GM23338 (cell line): ENCODE data around the gene CHD8. TPM values are rescaled to one million over a fixed set of nuclear protein-coding genes. Genes with fewer than 3 reads are reported as not detected.

Source experiments
- ATAC-seq: fragments of 200-7000 bp; cut with Tn5 transposase; 3 replicates; pipeline ENCODE4 v1.9.1; 2020
- DNase-seq: peaks from one replicate; pipeline ENCODE4 v3.0.0-alpha.2; 2015; ENCODE audit warnings: low spot score
- H2AFZ ChIP-seq: fragments of 200-600 bp; sonication (generic); 2 replicates; pipeline ENCODE4 v1.8.0; 2016; ENCODE audit warnings: antibody characterized with exemption, mild to moderate bottlenecking, moderate library complexity
- H3F3A ChIP-seq: fragments of 200-600 bp; sonication (generic); replicated peaks from 2 replicates; pipeline ENCODE4 v1.8.0; 2017; ENCODE audit warnings: antibody characterized with exemption, mixed run types, low read depth
- H3K27ac ChIP-seq: fragments of 200-600 bp; sonication (generic); 2 replicates; pipeline ENCODE4 v1.6.1; 2016; ENCODE audit warnings: low read depth
- H3K27me3 ChIP-seq: fragments of 200-600 bp; sonication (generic); 2 replicates; pipeline ENCODE4 v1.8.0; 2016; ENCODE audit warnings: mild to moderate bottlenecking, mixed run types, moderate library complexity; ENCODE audit not compliant: insufficient read depth
- H3K36me3 ChIP-seq: fragments of 200-600 bp; sonication (generic); 2 replicates; pipeline ENCODE4 v1.8.0; 2016; ENCODE audit warnings: mild to moderate bottlenecking; ENCODE audit not compliant: insufficient read depth
- H3K4me1 ChIP-seq: fragments of 200-600 bp; sonication (generic); 2 replicates; pipeline ENCODE4 v1.8.0; 2016; ENCODE audit warnings: mild to moderate bottlenecking, moderate library complexity; ENCODE audit not compliant: insufficient read depth
- H3K4me2 ChIP-seq: fragments of 200-600 bp; sonication (generic); 2 replicates; pipeline ENCODE4 v1.7.1; 2017; ENCODE audit warnings: mixed run types
- H3K4me3 ChIP-seq: fragments of 200-600 bp; sonication (generic); 2 replicates; pipeline ENCODE4 v1.6.1; 2016; ENCODE audit warnings: mixed run types
- H3K79me2 ChIP-seq: fragments of 200-600 bp; sonication (generic); replicated peaks from 2 replicates; pipeline ENCODE4 v1.8.0; 2017; ENCODE audit warnings: mild to moderate bottlenecking; ENCODE audit not compliant: insufficient read depth
- H3K9me2 ChIP-seq: fragments of 200-600 bp; sonication (generic); 2 replicates; pipeline ENCODE4 v1.8.0; 2017; ENCODE audit not compliant: insufficient read depth
- H4K20me1 ChIP-seq: fragments of 200-600 bp; sonication (generic); replicated peaks from 2 replicates; pipeline ENCODE4 v1.8.0; 2017; ENCODE audit warnings: mild to moderate bottlenecking; ENCODE audit not compliant: insufficient read depth
- H3K27ac Mint-ChIP-seq: 2 replicates; pipeline ENCODE4 v1.8.0; 2020; ENCODE audit warnings: inconsistent platforms, mild to moderate bottlenecking, moderate library complexity, mixed read lengths
- H3K27me3 Mint-ChIP-seq: 3 replicates; pipeline ENCODE4 v1.8.0; 2022; ENCODE audit warnings: low read depth, mild to moderate bottlenecking, moderate library complexity, mixed read lengths, inconsistent platforms; ENCODE audit not compliant: insufficient read depth, poor library complexity
- H3K36me3 Mint-ChIP-seq: 3 replicates; pipeline ENCODE4 v1.8.0; 2021; ENCODE audit warnings: low read depth, mild to moderate bottlenecking, inconsistent platforms, moderate library complexity, mixed read lengths
- H3K4me1 Mint-ChIP-seq: 3 replicates; pipeline ENCODE4 v1.8.0; 2020; ENCODE audit warnings: mild to moderate bottlenecking, inconsistent platforms, mixed read lengths
- H3K4me3 Mint-ChIP-seq: 3 replicates; pipeline ENCODE4 v1.8.0; 2021; ENCODE audit warnings: moderate library complexity, mild to moderate bottlenecking, inconsistent platforms, mixed read lengths
- H3K9me3 Mint-ChIP-seq: 3 replicates; pipeline ENCODE4 v1.8.0; 2020; ENCODE audit warnings: moderate library complexity, mild to moderate bottlenecking, inconsistent platforms, mixed read lengths
- CREB1 ChIP-seq: fragments of 250-450 bp; sonication (Bioruptor Pico); IDR thresholded peaks from 2 replicates; pipeline ENCODE4 v1.5.0; 2020; ENCODE audit warnings: low read depth, mild to moderate bottlenecking, moderate library complexity
- CTCF ChIP-seq, 2 experiments: fragments of 200-600 bp in 1 of 2; sonication (generic) in 1 of 2; conservative IDR thresholded peaks; 2 replicates each; pipeline versions ENCODE4 v1.5.1 to v1.6.1; 2016 to 2017; ENCODE audit warnings: antibody characterized with exemption in 2 of 2, low read depth in 2 of 2, mild to moderate bottlenecking in 2 of 2, moderate library complexity in 1 of 2
- ETS1 ChIP-seq: IDR thresholded peaks from 2 replicates; pipeline ENCODE4 v1.6.1; 2016; ENCODE audit warnings: antibody characterized with exemption
- EZH2 ChIP-seq: fragments of 200-600 bp; sonication (generic); IDR thresholded peaks from one replicate; pipeline ENCODE4 v1.8.0; 2017; ENCODE audit warnings: antibody characterized with exemption, mild to moderate bottlenecking, low read depth; ENCODE audit not compliant: unreplicated experiment
- EZH2phosphoT487 ChIP-seq: fragments of 200-600 bp; sonication (generic); IDR thresholded peaks from one replicate; pipeline ENCODE4 v1.8.1; 2018; ENCODE audit warnings: antibody characterized with exemption; ENCODE audit not compliant: unreplicated experiment
- POLR2AphosphoS5 ChIP-seq: IDR thresholded peaks from 2 replicates; pipeline ENCODE4 v1.6.1; 2016; ENCODE audit warnings: antibody characterized with exemption, low read depth
- STAT1 ChIP-seq: IDR thresholded peaks from one replicate; pipeline ENCODE4 v1.6.1; 2016; ENCODE audit warnings: antibody characterized with exemption; ENCODE audit not compliant: unreplicated experiment
- ZNF114 ChIP-seq: fragments of 250-450 bp; sonication (Bioruptor Pico); IDR thresholded peaks from 2 replicates; pipeline ENCODE4 v1.5.0; 2020; ENCODE audit warnings: mild to moderate bottlenecking, moderate library complexity
- ZNF331 ChIP-seq: fragments of 250-450 bp; sonication (Bioruptor Pico); IDR thresholded peaks from 2 replicates; pipeline ENCODE4 v1.5.0; 2020; ENCODE audit warnings: low read depth, mild to moderate bottlenecking, moderate library complexity
- polyA plus RNA-seq: library from polyadenylated mRNA; unstranded; fragments of >200 nt; fragmentation: Nextera tagmentation; extraction: Ambion mirVana; gene quantifications from 2 replicates; pipeline ENCODE4 v1.2.1, GENCODE V29; 2016
- total RNA-seq: library from RNA; depleted of rRNA; stranded (reverse); fragments of >200 nt; shearing (Covaris generic); gene quantifications from 2 replicates; pipeline ENCODE4 v1.2.3, GENCODE V29; 2014

The CHD8 gene
- total and polyA plus RNA-seq, 2 experiments from 2014 or later: 96.2 to 129 TPM

- no peak for TF ChIP-seq STAT1
- TF ChIP-seq EZH2: no peak
- no peak for TF ChIP-seq ZNF114 (CRISPR knock-in tag)
- TF ChIP-seq ZNF331 (CRISPR knock-in tag): no peak
- TF ChIP-seq CTCF (conservative IDR thresholded peaks at IDR 0.05; ENCODE audit: low read depth in 2 of 2): no peak
Observed at GRCh38 chr14:21356511-21356910, 99.4 kb downstream of the CHD8 start (continued).

- peaks cover 57% of the 10 kb centered on the region for H3K36me3 ChIP-seq
- no peak overlapping the region for H2AFZ ChIP-seq
- H3K4me3 ChIP-seq: no peak overlapping the region
- Mint-ChIP-seq H3K27me3 (peaks cover 9% of the 10 kb centered on the region), H3K27ac (no peak overlapping the region), H3K9me3 (no peaks in the 10 kb centered on the region), H3K36me3 (peaks cover 69% of the 10 kb centered on the region), H3K4me1 (peaks cover 6% of the 10 kb centered on the region; the same call in 2 of the 3 replicates), H3K4me3 (no peak overlapping the region)
- H3F3A ChIP-seq: peaks cover 23% of the 10 kb centered on the region
- H3K79me2 ChIP-seq: no peaks in the 10 kb centered on the region; the same call in 1 of the 2 replicates
- H4K20me1 ChIP-seq: peaks cover 6% of the 10 kb centered on the region
- TF ChIP-seq ZNF331 (CRISPR knock-in tag): no peak
- TF ChIP-seq EZH2phosphoT487: no peak
- no peak for TF ChIP-seq POLR2AphosphoS5
- no peak for TF ChIP-seq CREB1
- no peak for TF ChIP-seq CTCF (conservative IDR thresholded peaks at IDR 0.05; ENCODE audit: low read depth in 2 of 2)
- TF ChIP-seq STAT1: no peak
- no peak for TF ChIP-seq ETS1
- no peak for TF ChIP-seq ZNF114 (CRISPR knock-in tag)
- no peak for DNase-seq
- no peaks in the 10 kb centered on the region for H3K4me1 ChIP-seq
- H3K27ac ChIP-seq: no peak overlapping the region
- H3K9me2 ChIP-seq: no peaks in the 10 kb centered on the region
- H3K27me3 ChIP-seq: no peaks in the 10 kb centered on the region
- no peak for ATAC-seq
- no peak overlapping the region for H3K4me2 ChIP-seq
Observed at GRCh38 chr14:21352587-21352986, 103.3 kb downstream of the CHD8 start.
